GM18519 (cell line): ENCODE data around the gene GAS2L1.

Source experiments
- ATAC-seq: cut with Tn5 transposase; IDR thresholded peaks from one replicate; pipeline ENCODE4 v1.9.1; 2021; ENCODE audit warnings: mild to moderate bottlenecking, moderate library complexity; ENCODE audit not compliant: unreplicated experiment, low FRiP score

Gene GAS2L1

GRCh38 chr22:29308791-29309262 lies 2.4 kb downstream of the GAS2L1 start:
- ATAC-seq = no peak

DNA sequence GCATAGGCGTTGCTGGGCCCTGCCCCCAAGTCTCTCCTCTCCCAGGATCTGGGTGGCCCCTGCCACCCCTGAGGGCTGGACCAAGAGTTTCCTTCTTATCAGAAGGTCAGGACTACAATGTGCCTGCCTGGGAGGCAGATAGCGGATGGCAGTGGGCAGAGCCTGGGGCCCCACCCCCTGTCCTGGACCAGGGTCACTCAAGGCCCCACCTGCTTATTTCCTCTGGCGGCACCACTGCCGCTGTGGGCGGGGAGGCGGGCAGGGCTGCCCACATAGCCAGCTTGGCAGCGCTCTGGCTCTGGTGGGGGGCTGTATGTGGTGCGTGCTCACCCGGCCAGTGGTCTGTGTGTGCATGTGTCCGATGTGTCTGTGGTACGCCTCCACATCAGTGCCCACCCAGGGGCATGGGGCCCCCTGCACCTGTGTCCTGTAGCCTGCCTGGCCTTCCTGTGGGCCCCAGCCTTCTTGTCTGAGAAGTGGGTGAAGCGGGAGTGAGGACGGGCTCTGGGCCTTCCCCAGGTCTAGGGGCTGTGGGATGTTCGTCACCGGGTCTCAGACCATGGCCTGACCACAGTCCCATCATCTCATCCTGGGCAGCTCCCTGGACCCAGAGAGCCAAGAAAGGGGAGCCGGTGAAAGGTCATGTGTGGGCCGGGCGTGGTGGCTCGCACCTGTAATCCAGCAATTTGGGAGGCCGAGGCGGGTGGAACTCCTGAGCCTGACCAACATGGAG lies 3.0 kb downstream of the GAS2L1 start:
- ATAC-seq = no peak

DNA sequence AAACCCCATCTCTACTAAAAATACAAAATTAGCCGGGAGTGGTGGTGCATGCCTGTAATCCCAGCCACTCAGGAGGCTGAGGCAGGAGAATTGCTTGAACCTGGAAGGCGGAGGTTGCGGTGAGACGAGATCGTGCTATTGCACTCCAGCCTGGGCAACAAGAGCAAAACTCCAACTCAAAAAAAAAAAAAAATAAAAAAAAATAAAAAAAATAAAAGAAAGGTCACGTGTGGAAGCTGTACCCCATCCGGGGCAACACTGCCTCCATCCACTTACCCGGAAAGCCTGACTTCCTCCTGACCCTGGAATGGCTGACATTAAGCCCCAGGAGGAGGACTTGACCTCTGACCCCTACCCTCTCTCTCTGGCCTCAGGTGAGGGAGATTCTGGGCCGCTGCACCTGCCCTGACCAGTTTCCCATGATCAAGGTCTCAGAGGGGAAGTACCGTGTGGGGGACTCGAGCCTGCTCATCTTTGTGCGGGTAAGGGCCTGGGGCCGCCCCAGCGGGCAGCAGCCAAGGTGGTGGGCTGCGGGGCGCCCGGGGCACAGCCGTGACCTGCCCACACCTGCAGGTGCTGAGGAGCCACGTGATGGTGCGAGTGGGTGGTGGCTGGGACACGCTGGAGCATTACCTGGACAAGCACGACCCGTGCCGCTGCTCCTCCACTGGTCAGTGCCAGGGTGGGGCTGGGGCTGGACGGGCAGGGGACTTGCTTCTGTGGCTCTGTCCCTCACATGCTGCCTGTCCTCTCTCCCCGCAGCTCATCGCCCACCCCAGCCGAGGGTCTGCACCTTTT lies 3.8 kb downstream of the GAS2L1 start:
- no peak for ATAC-seq

- ATAC-seq = no peak
Measured at GRCh38 chr22:29310863-29311339, 4.5 kb downstream of the GAS2L1 start.

GRCh38 chr22:29311464-29312217 lies 5.2 kb downstream of the GAS2L1 start:
- ATAC-seq = no peak

- ATAC-seq = no peak
Measured at GRCh38 chr22:29312218-29313125, 6.0 kb downstream of the GAS2L1 start.

GRCh38 chr22:29313126-29313575 lies 6.7 kb downstream of the GAS2L1 start:
- no peak for ATAC-seq

DNA sequence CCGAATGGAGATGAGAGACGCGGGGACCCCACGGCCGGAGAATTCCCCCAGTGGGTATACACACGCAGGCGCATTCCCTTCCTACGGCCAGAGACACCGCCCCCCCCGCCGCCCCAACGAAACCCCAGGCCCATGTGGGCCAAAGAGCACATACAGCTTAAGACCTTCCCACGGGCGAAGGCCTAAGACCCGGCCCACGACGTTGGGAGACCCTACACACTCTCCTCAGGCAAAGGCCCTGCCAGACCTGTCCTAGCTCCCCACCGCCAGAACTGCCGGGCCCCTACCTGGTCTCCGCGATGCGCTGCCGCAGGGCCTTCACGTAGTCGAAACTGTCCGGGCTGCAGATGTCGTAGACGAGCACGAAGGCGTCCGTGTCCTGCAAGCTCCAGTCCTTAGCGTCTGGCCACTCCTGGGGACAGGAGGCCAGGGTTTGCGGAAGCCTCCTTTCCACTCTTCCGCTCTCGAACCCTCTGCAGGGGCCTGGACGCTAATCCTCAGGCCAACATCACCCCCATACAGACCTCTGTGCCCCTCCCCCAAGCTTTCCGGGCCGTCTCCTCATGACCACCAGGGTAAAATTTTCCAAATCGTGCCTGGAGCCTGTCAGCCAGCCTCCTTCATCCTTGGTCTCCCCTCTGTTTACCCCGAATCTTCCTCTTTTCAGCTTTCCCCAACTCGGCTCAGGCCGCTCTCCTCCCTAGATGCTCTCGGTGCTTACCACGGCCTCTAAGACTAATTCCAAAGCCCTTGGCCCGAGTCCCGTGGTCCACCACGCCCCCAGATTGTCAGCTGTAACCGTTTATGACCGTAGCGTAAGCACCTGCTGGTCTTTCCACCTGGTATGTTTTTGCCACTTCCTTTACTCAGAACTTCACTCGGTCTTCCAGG lies 7.4 kb downstream of the GAS2L1 start:
- no peak for ATAC-seq

- ATAC-seq = no peak
Measured at GRCh38 chr22:29314537-29315285, 8.3 kb downstream of the GAS2L1 start.

- no peak for ATAC-seq
Measured at GRCh38 chr22:29315286-29316140, 9.1 kb downstream of the GAS2L1 start, which contains the start of gene RASL10A. Gene RASL10A, minus strand, starts transcription at chr22:29315697. Its CDS starts 451 bp downstream, at chr22:29315246.

DNA sequence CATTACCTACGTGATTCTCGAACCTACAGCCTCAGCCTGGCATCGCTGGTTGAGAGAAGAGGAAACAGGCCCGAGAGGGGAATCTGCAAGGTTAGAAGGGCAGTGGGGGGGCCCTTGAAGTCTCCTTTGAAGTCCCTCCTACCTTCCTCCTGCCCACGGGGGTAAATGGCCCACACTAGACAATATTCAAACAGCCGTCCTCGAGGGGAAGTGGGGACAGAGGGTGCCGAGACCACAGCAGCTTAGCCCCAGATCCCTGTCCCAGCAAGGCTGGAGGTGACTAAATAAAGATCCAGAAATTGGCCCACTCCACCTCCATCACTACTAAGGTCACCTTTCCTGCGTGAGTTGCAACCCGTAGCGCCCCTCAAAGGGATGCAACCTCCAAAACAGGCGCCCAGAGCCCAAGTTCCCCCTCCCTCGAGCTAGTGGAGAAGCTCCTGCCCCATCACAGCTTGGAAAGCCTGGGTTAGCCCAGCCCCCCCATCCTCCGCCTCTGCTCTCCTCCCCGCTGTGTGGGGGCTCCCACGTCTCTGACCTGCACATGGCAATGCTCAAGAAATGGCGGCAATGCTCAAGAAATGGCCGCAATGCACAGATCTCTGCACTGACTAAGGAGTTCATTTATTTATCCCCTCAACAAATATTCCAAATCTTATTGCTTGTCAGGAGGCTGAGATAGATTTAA lies 9.8 kb downstream of the GAS2L1 start:
- ATAC-seq = no peak

- no peak for ATAC-seq
Measured at GRCh38 chr22:29317827-29318454, 11.5 kb downstream of the GAS2L1 start.

GRCh38 chr22:29319072-29319471 lies 12.6 kb downstream of the GAS2L1 start:
- no peak for ATAC-seq

DNA sequence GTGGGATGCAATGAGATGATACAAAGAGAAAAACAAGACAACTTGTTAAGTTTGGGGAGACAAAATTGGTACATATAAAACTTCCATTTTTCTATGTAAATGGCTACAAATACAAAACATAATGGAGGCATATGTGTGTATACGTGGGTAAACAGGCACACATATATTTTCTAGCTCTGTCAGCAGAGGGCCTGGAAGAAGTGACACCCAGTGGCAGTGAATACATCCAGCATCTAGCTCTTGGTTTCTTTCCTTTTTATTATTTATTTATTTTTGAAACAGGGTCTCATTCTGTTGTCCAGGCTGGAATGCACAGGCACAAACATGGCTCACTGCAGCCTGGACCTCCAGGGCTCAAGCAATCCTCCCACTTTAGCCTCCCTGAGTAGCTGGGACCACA lies 14.1 kb downstream of the GAS2L1 start:
- ATAC-seq = no peak

- ATAC-seq = no peak
Measured at GRCh38 chr22:29323641-29324040, 17.2 kb downstream of the GAS2L1 start.

- ATAC-seq = no peak
Measured at GRCh38 chr22:29325356-29325755, 18.9 kb downstream of the GAS2L1 start.
